ENCODE results near the gene PRR7.
A peak's percentile ranks its signal among the peaks of the same experiment; 100 is the strongest.

Gene PRR7

DNA sequence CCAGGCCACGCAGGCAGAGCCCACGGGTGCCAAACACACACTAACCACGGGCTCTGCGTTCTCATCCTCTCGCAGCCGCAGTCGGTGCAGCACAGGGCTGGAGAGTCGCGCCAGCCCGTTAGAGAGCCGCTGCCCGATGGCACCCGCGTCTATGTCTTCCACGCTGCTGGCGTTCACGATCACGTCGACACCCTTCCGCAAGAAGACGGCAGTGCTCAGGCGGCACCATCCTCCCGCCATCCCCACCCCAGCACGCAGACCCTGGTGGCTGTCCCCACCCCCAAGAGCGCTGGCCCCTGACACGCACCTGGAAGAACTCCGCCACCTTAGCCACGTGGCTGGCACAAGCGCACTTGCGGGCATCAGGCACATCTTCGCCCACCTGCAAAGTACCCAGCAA is 20.8 kb downstream of the PRR7 start:
- no peak for DNase-seq (ENCODE audit: low read depth in 2 of 3, low spot score in 2 of 3)

GRCh38 chr5:177468329-177468684 is 21.7 kb downstream of the PRR7 start:
- no peak for DNase-seq (ENCODE audit: low read depth in 2 of 3, low spot score in 2 of 3)

DNA sequence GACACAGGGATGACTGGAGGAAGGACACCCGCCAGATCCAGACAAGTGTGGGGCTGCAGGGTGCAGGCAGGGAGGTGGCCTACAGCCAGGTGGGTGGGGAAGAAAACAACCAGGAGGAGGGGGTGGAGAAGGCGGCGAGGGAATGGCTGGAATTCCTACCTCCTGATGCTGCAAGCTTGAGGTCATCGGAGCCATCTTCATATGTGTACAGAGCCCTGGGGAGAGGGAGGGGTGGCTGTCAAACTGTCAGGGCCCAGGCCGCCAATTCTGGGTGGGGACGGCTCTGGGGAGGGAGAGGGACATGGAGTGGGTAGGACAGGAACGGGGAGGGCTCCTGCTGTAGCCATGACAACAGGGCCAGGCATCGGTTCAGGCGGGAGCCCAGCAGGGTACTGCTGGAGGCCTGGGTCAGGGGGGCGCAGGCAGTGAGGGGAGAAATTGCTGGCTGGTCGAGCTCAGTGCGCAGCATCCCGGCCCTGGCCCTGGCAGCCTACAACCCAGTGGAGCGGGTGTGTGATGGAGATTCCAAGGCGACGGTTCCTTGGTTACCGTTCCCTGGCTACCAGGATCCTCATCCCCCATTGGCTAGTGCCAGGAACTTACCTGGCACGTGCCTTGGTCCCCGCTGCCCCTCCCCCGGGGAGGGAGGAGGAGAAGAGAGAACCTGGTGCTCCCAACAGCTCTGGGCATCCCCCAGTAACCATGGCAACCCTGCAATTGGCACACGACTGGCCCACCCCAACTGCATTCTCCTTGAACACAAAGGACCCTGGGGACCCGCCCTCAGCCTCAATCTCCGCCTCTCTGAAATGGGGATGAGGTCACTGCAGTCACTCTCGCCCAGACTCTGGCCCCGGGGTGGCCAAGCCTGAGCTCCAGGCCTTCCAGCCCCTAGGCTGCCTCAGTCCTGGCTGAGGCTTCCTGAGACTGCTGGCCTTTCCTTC is 22.3 kb downstream of the PRR7 start:
- no peak for DNase-seq (ENCODE audit: low read depth in 2 of 3, low spot score in 2 of 3)

DNA sequence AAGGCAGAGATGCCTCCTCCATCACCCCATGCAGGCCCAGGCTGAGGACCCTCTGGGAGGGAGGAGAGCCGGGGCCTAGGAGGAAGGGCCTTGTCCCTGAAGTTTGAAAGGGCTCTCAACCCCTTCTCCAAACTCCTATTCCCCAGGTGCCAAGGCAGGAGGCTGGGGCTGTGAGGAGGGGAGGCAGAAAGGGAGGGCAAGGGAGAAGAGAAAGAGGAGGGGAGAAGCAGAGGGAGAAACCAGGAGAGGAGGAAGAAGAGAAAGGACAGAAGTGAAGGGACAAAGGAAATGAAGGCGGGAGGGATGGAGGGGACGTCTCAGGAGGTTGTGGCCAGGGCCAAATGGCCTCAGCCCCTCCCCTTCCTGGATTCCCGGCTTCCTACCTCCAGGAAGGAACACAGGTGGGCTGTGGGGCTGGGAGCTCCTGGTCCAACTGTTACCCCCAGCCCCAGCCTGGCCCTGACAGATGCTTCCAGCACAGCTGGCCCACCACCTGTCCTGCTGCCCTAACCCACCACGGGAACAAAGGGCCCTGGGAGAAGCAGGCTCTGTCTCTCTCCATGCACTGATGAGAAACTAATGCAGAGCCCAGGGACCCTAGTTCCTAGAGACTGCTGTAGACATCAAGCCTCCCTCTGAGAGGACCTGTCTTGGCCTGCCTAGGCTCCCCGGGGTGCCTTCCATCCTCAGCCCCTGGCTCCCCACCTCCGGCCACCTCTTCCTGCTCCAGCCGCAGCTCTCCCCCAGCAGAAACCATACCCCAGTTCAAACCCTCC is 23.3 kb downstream of the PRR7 start:
- no peak for DNase-seq (ENCODE audit: low read depth in 2 of 3, low spot score in 2 of 3)

DNA sequence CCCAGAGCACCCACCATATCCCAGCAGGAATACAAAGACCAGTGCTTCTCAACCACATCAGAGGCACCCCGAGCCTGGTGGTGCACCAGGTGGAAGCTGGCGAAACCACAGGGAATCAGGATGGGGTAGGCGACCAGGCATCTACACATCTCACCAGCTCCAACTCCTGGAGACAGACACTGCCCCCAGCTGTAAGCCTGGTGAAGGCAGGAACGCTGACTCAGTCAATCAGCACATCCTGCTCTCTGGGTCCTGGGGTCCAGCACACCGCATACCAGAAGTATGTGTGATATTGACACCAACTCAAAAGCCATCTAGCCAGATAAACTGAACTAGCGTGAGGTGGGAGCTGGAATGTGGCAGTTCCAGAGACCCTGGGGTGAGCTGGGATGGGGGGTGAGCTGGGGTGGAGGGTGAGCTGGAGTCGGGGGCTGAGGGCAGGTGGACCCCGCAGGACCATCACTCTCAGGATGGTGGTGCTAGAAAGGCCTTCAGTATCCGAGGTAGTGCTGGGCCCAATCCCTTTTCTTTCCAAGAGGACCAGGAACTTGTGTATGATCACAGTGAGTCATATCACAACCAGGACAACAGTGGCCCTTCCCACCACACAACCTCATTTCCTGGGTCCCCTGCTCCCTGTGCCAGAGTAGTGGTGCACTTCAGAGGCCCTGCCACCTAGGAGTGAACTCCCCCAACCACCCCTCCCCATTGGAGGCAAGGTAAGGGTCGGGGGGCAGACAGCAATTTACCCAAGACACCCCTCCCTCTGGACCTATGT is 24.3 kb downstream of the PRR7 start:
- DNase-seq (ENCODE audit: low read depth in 2 of 3, low spot score in 2 of 3): no peak

GRCh38 chr5:177471610-177472356 is 25.2 kb downstream of the PRR7 start:
- no peak for DNase-seq (ENCODE audit: low read depth in 2 of 3, low spot score in 2 of 3)

DNA sequence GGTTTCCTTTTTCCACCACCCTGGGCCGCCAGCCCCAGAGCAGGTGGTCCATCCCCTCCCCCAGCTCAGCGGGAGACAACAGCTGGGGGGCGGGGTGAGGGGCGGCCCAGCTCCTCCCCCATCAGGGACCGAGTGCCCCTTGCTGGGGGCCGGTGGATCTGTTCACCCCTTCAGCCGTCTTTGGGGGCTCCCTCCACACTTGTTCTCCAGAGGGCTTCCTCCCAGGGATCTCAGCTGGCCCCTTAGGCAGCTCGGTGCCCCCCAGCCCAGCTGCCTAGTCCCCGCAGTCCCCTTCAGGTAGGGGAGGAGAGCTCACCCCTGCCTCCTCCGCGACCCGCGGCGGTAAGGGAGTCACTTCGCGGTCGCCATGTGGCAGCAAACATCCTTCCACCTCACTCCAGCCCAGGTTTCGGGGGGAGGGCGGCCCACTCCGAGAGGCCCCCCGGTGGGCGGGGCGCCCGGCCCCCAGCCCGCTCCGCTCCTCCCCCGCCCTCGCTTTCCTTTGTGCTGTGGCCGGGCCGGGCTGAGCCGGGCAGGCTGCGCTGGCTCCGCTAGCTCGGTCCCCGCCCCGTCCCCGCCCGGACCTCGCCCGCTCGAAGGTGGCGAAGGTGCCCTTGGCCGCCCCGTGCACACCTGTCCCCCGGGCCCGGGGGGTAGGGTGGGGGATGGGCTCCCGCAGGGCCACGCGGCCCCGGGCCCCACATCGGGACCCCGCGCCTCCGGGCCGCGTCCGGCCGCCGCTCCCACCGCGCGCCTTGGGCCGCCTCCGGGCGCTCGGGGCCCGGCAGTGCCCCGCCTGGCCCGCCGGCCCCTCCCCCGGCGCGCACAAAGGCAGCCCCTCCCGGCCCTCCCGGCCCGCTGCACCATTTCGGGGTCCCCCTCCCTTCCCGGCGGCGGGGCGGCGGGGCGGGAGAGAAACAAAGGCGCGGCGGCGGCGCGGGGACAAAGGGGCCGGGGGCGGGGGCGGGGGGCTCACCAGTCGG is 26.1 kb downstream of the PRR7 start:
- DNase-seq (ENCODE audit: low read depth in 2 of 3, low spot score in 2 of 3): peak; percentile 47 to 77 (median 67)

DNA sequence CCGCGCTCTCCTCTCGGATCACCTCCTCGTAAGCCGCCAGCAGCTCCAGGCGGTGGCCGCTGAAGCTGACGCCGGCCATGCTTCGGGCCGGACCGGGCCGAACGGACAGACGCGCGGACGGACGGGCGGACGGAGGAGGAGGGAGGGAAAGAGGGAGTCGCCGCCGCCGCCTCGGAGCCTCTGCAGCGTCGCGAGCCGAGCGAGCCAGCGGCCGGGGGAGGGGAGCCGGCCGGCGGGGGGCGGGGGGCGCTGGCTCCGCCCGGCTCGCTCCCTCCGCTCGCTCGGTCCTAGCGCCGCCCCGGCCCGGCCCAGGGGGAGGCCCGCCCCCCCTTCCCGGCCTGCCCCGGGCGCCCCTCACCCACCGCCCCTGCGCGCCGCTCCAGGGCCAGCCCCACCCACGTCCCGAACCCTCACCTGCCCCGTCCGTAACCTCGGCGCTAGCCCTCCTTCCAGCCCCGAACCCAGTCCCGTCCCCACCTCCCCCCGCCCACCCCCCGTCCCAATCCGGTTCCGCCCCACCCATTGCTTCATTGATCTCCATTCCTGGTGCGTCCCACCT is 26.9 kb downstream of the PRR7 start, which contains the start of gene DBN1:
TSS of gene DBN1 (minus strand) at position 192 of the 559 bp plus-strand sequence. CDS start at position 79, 113 bp downstream.
- DNase-seq (ENCODE audit: low read depth in 2 of 3, low spot score in 2 of 3): no peak

GRCh38 chr5:177474002-177474476 is 27.4 kb downstream of the PRR7 start:
- DNase-seq (ENCODE audit: low read depth in 2 of 3, low spot score in 2 of 3): no peak

DNA sequence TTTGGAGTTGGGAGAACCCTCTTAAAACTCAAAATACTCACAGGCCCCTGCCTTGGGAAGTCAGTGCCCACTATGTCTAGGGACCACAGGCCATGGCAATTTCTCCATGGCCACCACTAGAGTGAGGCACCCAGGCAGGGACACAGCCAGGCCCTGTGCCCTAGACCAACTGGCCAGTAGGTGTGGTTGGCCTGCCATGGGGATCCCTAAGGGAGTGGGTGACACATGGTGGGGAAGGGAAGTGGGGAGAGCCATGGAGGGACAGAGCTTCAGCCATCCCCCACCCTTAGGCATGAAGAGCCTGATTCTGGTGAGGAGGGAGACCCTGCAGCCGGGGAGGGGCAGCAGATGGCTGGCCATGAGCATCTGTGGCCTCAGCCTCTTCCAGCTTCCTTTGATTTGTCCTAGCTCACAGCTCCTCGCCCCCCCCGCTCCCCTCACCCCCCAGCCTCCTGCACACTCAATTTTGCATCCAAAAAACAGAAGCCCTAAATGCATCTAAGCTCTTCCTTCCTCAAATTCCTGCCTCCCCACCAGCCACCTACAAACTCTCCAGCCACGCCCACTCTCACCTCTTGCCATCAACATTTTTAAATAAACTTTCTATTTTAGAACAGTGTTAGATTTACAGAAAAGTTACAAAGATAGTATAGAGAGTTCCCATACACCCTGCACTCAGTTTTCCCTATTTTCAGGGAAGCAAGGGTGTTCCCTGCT is 28.4 kb downstream of the PRR7 start:
- no peak for DNase-seq (ENCODE audit: low read depth in 2 of 3, low spot score in 2 of 3)

DNA sequence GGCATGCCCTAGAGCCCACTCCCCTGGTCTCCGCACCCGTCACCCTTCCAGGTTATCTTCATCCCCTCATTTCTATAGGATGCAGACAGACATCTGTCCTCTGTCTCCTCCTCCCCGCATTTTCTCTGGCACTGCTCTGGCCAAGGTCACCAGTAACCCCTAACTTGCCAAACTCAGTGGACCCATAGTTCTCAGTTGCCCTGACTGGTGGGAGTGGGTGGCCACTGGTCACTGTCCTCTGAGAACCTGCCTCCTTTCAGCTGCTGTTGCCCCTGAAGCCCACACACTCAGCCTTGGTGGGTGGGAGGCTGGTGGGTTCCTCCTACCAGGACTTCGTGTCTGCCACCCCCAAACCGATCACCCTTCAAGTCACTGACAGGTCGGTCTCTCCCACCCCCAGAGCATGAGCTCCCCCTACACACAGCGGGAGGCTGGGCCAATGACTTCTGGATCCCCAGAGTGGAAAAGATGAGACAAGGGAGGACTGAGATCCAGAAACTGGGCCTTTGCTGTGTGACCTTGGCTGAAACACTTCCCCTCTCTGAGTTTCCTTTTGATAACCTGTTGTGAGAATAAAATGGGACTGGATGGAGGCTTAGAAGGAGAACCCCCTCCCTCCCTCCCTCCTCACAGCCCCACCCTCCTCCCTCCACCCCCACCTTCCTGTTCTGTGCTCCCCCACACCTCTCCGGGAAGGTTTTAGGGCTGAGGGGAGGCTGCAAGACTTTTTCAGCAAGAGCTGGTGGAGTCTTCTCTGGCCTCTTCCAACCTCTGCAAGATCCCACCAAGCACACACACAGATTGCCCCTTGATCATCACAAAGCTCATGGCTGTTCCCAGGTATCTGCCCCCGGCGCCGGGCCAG is 29.2 kb downstream of the PRR7 start:
- no peak for DNase-seq (ENCODE audit: low read depth in 2 of 3, low spot score in 2 of 3)

GRCh38 chr5:177476531-177477233 is 30.1 kb downstream of the PRR7 start:
- DNase-seq (ENCODE audit: low read depth in 2 of 3, low spot score in 2 of 3): no peak

DNA sequence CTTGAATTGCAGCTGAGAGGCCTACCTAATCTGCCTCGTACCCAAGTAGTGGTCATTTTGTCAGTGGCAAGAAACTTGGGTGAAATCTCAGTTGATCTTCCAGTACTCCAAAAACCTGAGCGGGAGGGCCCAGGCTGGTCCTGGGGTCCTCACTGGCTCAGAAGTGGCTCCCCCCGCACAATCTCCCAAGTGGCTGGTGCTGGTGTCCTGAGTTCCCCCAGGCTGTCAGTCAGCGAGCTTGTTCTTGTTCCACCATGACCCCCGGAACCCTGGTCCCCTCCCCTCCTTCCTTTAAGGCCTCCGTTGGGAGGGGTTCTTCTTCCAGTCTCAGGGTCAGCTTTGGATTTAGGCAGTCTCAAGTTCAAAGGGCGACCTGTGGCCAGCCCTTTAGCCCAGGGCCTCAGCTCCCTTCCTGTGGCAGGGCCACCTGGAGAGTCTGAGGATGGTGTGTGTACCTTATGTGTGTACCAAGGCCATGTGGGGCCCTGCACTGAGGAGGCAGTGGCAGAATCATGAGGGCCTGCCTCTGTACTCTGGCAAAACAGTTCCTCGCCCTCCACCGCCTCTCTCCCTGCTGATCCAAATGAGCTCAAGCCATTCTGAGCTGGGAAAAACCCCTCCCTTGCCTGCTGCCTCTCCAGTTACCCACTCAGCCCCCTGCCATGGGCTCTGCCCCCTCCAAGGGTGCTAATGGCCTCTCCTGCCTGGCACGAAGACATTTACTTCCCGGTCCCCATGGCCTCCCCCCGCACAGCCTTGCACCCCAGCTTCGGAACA is 31.3 kb downstream of the PRR7 start:
- DNase-seq (ENCODE audit: low read depth in 2 of 3, low spot score in 2 of 3): no peak

- DNase-seq (ENCODE audit: low read depth in 2 of 3, low spot score in 2 of 3): no peak
Observed at GRCh38 chr5:177478711-177479646, 32.4 kb downstream of the PRR7 start.

DNA sequence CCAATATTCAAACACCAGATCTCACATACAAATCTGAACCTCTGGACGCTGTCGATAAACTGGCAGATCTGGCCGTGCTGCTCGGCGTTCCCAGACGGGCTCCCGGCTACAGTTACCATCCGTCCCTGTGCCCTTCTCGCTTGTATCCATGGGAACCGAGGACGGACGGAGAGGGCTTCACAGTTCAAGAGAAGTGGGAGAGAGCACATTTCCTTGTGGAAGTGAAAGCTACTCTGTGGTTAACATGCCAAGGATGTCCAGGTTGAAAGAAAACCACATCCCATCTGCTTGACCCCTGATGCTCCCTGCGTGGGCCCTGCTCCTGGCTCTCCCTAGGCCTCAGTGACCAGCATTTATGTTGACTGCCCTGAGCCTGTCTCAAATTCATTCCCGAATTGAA is 33.2 kb downstream of the PRR7 start:
- no peak for DNase-seq (ENCODE audit: low read depth in 2 of 3, low spot score in 2 of 3)
